ENCODE data around the gene CTAG2. TPM values are rescaled to one million over a fixed set of nuclear protein-coding genes. Genes with fewer than 3 reads are reported as not detected.

CTAG2 gene
- total RNA-seq, 2 experiments from 2014 or later, result not detected

DNA sequence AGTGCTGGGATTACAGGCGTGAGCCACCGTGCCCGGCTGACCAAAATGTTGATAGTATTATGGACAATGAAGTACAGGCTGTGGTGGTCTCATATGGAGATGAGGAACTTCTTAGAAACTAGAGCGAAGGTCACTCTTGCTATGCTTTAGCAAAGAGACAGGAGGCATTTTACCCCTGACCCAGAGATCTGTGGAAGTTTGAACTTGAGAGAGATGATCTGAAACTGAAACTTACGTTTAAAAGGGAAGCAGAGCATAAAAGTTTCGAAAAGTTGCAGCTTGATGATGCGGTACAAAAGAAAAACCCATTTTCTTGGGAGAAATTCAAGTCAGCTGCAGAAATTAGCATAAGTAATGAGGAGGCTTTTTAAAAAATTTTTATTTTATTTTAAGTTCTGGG is 8.5 kb upstream of the CTAG2 start:
- Histone ChIP-seq H3K4me3 (ENCODE audit: low read depth, low read length, poor library complexity, severe bottlenecking) (no peak overlapping the region), H3K79me2 (ENCODE audit: insufficient read depth, low read depth, low read length) (no peaks in the 10 kb centered on the region), H3K36me3 (ENCODE audit: insufficient read depth, low read length) (no peaks in the 10 kb centered on the region; the same call in 1 of the 2 replicates), H4K20me1 (ENCODE audit: insufficient read depth, low read length) (no peaks in the 10 kb centered on the region), H2AFZ (ENCODE audit: low read length) (no peak overlapping the region), H3K9me3 (ENCODE audit: low read length) (no peaks in the 10 kb centered on the region), H3K27ac (ENCODE audit: low read depth, low read length, poor library complexity, severe bottlenecking) (peak overlapping the region; percentile 10), H3K9me2 (ENCODE audit: insufficient read depth, low read length) (no peaks in the 10 kb centered on the region), H3K4me2 (ENCODE audit: low read length) (0 out of 2 replicates have a peak overlapping the region, but pooled peaks have one; percentile 26), H3K4me1 (ENCODE audit: insufficient read depth, low read length, poor library complexity, severe bottlenecking) (peaks cover 11% of the 10 kb centered on the region)
- DNase-seq (ENCODE audit: low spot score), result peak; percentile 35
- no peak for TF ChIP-seq CTCF (conservative IDR thresholded peaks at IDR 0.05; ENCODE audit: low read length)
- TF ChIP-seq EZH2phosphoT487 (IDR thresholded peaks at IDR 0.05; ENCODE audit: borderline replicate concordance, low read depth, low read length), result no peak
- POLR2A ChIA-PET, result interaction anchor here (0.6 kb wide), 1 partner anchor 21 kb away, joined by 3 read pairs; no protein-coding TSS in a partner anchor
- BruUV-seq (replicated peaks), result no TSS peak
- CTCF ChIA-PET (ENCODE audit: unreplicated experiment), result no interaction called here
- intact Hi-C loops (cut with micrococcal nuclease; ENCODE audit: unreplicated experiment), result no loop called here

- Histone ChIP-seq H3K9me3 (ENCODE audit: low read length) (no peaks in the 10 kb centered on the region), H3K4me2 (ENCODE audit: low read length) (no peak overlapping the region), H4K20me1 (ENCODE audit: insufficient read depth, low read length) (no peaks in the 10 kb centered on the region), H2AFZ (ENCODE audit: low read length) (no peak overlapping the region), H3K79me2 (ENCODE audit: insufficient read depth, low read depth, low read length) (no peaks in the 10 kb centered on the region), H3K4me1 (ENCODE audit: insufficient read depth, low read length, poor library complexity, severe bottlenecking) (peaks cover 11% of the 10 kb centered on the region), H3K27ac (ENCODE audit: low read depth, low read length, poor library complexity, severe bottlenecking) (no peak overlapping the region), H3K4me3 (ENCODE audit: low read depth, low read length, poor library complexity, severe bottlenecking) (no peak overlapping the region), H3K36me3 (ENCODE audit: insufficient read depth, low read length) (no peaks in the 10 kb centered on the region; the same call in 1 of the 2 replicates), H3K9me2 (ENCODE audit: insufficient read depth, low read length) (no peaks in the 10 kb centered on the region)
- POLR2A ChIA-PET, result no interaction called here
- no peak for TF ChIP-seq CTCF (conservative IDR thresholded peaks at IDR 0.05; ENCODE audit: low read length)
- DNase-seq (ENCODE audit: low spot score), result no peak
- intact Hi-C loops (cut with micrococcal nuclease; ENCODE audit: unreplicated experiment), result no loop called here
- BruUV-seq (replicated peaks), result no TSS peak
- CTCF ChIA-PET (ENCODE audit: unreplicated experiment), result no interaction called here
Measured at GRCh38 chrX:154661170-154661569, 7.8 kb upstream of the CTAG2 start.

DNA sequence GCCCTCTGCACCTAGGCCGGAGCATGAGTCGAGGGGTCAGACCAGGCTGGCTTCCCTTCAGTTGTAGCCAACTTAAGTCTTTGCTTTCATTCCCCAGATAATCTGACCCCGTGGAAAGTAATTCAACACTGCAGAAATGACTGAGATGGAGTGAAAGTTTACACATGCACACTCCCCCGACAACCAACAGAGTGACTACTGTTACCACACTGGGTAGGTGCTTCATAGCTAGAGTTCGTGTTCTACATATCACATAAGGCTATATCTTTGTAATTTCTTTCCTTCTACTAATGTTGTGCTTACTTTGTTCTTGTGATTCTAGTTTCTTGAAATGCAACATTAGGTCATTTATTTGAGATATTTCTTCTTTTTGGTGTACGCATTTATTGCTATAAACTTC is 7.2 kb upstream of the CTAG2 start:
- TF ChIP-seq EZH2phosphoT487 (IDR thresholded peaks at IDR 0.05; ENCODE audit: borderline replicate concordance, low read depth, low read length), result no peak
- TF ChIP-seq CTCF (conservative IDR thresholded peaks at IDR 0.05; ENCODE audit: low read length), result no peak
- CTCF ChIA-PET (ENCODE audit: unreplicated experiment), result no interaction called here

More for the DNA sequence above, 7.2 kb upstream of the CTAG2 start:
- Histone ChIP-seq H3K9me2 (ENCODE audit: insufficient read depth, low read length) (no peaks in the 10 kb centered on the region), H3K27ac (ENCODE audit: low read depth, low read length, poor library complexity, severe bottlenecking) (no peak overlapping the region), H3K9me3 (ENCODE audit: low read length) (no peaks in the 10 kb centered on the region), H4K20me1 (ENCODE audit: insufficient read depth, low read length) (no peaks in the 10 kb centered on the region), H2AFZ (ENCODE audit: low read length) (no peak overlapping the region), H3K4me3 (ENCODE audit: low read depth, low read length, poor library complexity, severe bottlenecking) (no peak overlapping the region), H3K79me2 (ENCODE audit: insufficient read depth, low read depth, low read length) (no peaks in the 10 kb centered on the region), H3K36me3 (ENCODE audit: insufficient read depth, low read length) (no peaks in the 10 kb centered on the region; the same call in 1 of the 2 replicates), H3K4me2 (ENCODE audit: low read length) (no peak overlapping the region), H3K4me1 (ENCODE audit: insufficient read depth, low read length, poor library complexity, severe bottlenecking) (peaks cover 11% of the 10 kb centered on the region)
- POLR2A ChIA-PET, result no interaction called here
- intact Hi-C loops (cut with micrococcal nuclease; ENCODE audit: unreplicated experiment), result no loop called here
- DNase-seq (ENCODE audit: low spot score), result no peak
- BruUV-seq (replicated peaks), result no TSS peak
